Breast epithelium (tissue), 3 donors: ENCODE results near the gene OTUD1.

Experiments
- POLR2A ChIP-seq: fragments of 450-650 bp; IDR thresholded peaks from one replicate; pipeline ENCODE4 v1.6.1; 2016; ENCODE audit warnings: antibody characterized with exemption, mild to moderate bottlenecking, moderate library complexity
- TF ChIP-seq, protein P1 (sequence below), 3 donors: fragments of 450-650 bp; IDR thresholded peaks; one replicate each; pipeline ENCODE4 v1.5.1; 2016 to 2017; ENCODE audit warnings: antibody characterized with exemption in 3 of 3, mild to moderate bottlenecking in 3 of 3, moderate library complexity in 3 of 3

DNA sequence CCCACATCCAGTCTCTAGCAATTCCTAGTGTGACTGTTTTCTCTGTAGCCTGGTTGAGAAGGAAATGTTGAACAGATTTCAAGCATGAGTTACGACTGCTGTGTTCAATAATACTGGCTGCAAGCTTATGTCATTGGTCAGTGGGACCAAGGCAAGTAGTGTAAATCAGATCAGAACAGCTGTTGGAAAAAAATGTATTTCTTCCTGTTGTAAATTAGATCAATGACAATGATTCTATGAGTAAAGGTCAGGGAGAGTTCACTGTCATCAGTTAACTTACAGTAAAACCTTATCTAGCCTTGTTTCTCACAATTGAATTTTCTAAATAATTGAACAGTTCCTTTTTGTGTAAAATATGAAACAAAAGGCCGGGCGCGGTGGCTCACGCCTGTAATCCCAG, 6.7 kb downstream of the OTUD1 start:
- TF ChIP-seq, protein P1, sequence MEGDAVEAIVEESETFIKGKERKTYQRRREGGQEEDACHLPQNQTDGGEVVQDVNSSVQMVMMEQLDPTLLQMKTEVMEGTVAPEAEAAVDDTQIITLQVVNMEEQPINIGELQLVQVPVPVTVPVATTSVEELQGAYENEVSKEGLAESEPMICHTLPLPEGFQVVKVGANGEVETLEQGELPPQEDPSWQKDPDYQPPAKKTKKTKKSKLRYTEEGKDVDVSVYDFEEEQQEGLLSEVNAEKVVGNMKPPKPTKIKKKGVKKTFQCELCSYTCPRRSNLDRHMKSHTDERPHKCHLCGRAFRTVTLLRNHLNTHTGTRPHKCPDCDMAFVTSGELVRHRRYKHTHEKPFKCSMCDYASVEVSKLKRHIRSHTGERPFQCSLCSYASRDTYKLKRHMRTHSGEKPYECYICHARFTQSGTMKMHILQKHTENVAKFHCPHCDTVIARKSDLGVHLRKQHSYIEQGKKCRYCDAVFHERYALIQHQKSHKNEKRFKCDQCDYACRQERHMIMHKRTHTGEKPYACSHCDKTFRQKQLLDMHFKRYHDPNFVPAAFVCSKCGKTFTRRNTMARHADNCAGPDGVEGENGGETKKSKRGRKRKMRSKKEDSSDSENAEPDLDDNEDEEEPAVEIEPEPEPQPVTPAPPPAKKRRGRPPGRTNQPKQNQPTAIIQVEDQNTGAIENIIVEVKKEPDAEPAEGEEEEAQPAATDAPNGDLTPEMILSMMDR (IDR thresholded peaks at IDR 0.05): no peak
- no peak for TF ChIP-seq POLR2A
